ENCODE measurements around the gene SKOR2. TPM values are rescaled to one million over a fixed set of nuclear protein-coding genes. Genes with fewer than 3 reads are reported as not detected.
"Not testable (repeated sequence)": the region's sequence is repeated elsewhere in the genome, so short reads cannot be mapped to it uniquely, and the experiment has no call there.

SKOR2 gene
- total and polyA plus RNA-seq, 9 donors = 0.01 TPM; not detected in 8

- 72 to 82% (median 75%) methylated on average over 5 of the region's 5 CpGs for WGBS, 3 donors
These were observed 88.2 kb downstream of the SKOR2 start for GRCh38 chr18:47163241-47163640.

GRCh38 chr18:47160256-47160655 is 91.2 kb downstream of the SKOR2 start:
- H3K36me3 ChIP-seq = no peaks in the 10 kb centered on the region
- 96 to 98% (median 98%) methylated on average over 5 of the region's 5 CpGs for WGBS, 3 donors
- H3K9me3 ChIP-seq = no peaks in the 10 kb centered on the region
- no peak overlapping the region for H3K27ac ChIP-seq
- no peaks in the 10 kb centered on the region for H3K27me3 ChIP-seq
- no peak overlapping the region for H3K4me3 ChIP-seq
- intact Hi-C loops (cut with DNase I) = no loop called here
- DNase-seq = no peak
- peaks cover under 1% of the 10 kb centered on the region for H3K4me1 ChIP-seq (ENCODE audit: insufficient read depth)
- TF ChIP-seq CTCF (IDR thresholded peaks at IDR 0.05) = no peak

More at GRCh38 chr18:47163241-47163640, 88.2 kb downstream of the SKOR2 start:
- DNase-seq = no peak
- Histone ChIP-seq H3K9me3 (no peaks in the 10 kb centered on the region), H3K36me3 (no peaks in the 10 kb centered on the region), H3K27me3 (no peaks in the 10 kb centered on the region), H3K27ac (no peak overlapping the region), H3K4me1 (ENCODE audit: insufficient read depth) (peaks cover 2% of the 10 kb centered on the region), H3K4me3 (no peak overlapping the region)
- intact Hi-C loops (cut with DNase I) = no loop called here
- TF ChIP-seq POLR2A (IDR thresholded peaks at IDR 0.05) (no peak), CTCF (IDR thresholded peaks at IDR 0.05) (no peak)

GRCh38 chr18:47158404-47158803 is 93.1 kb downstream of the SKOR2 start:
- WGBS, 3 donors = 88 to 91% (median 91%) methylated on average over 16 of the region's 16 CpGs
- H3K4me1 ChIP-seq (ENCODE audit: insufficient read depth); intact Hi-C loops (cut with DNase I); DNase-seq; H3K4me3 ChIP-seq; H3K36me3 ChIP-seq; H3K27me3 ChIP-seq; H3K27ac ChIP-seq; H3K9me3 ChIP-seq: not testable (repeated sequence)

Small RNA genes lying within 50 kb of the gene (small RNA-seq; reads per million reads assigned to genes)
- not detected for gene RNU6-1131P

Other genes starting within 250 kb of the SKOR2 start
- gene ELOA2, start 216.0 kb downstream of the SKOR2 start, total RNA-seq = not detected
- gene ELOA2, start 216.0 kb downstream of the SKOR2 start, polyA plus RNA-seq = not detected
- 10 to 100 TPM; 18.2 to 48.3 (median 36.7) TPM for gene HDHD2, start 101.2 kb downstream of the SKOR2 start, total RNA-seq
- gene HDHD2, start 101.2 kb downstream of the SKOR2 start, polyA plus RNA-seq = 10 to 100 TPM; 19.0 to 48.4 TPM
- 10 to 100 TPM in 4 of 7 donors, 1 to 10 TPM in 3; 8.9 to 14.0 (median 10.0) TPM for gene IER3IP1, start 75.3 kb downstream of the SKOR2 start, total RNA-seq
- 10 to 100 TPM; 12.1 to 13.4 TPM for gene IER3IP1, start 75.3 kb downstream of the SKOR2 start, polyA plus RNA-seq

Data from ovary (tissue), 9 donors.